ENCODE data around the gene NRXN2.
"Not testable (repeated sequence)": the region's sequence is repeated elsewhere in the genome, so short reads cannot be mapped to it uniquely, and the experiment has no call there.

Gene NRXN2

DNA sequence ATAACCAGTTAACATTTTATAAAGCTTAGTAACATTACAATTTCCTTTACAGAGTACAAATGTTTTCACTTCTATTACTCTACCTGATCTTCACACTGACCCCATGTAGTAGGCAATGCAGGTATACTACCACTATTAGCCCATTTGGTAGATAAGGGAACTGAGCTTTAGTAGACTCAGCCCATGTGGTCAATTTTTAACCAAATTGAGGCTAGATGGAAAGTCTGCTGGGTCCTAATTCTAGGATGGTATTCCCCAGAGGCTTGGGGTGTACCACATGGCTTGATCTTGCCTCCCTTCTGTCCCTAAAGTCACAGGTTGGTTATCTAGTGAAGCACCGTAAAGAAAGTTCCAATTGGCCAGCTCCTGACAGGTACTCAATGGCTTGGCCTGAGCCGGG lies 48.2 kb downstream of the NRXN2 start:
- no peak for DNase-seq (ENCODE audit: low read depth)

DNA sequence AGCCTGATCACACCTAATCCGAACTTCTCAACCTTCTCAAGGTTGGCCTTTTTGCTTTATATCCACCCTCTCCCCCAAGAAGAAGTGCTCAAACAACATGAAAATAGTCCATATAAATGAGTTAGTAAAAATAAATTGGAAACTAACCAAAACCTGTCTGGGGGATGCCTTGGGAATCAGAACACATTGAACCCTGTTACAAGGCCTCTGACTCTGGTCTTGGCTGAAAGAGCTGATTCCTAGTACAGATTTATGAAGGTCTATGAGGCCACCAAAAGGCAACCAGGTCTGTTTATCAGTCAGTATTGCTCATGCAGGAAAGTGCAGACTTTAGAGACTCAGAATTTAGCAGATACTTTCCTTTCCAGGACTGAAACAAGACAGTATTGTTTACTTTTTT lies 49.7 kb downstream of the NRXN2 start:
- no peak for DNase-seq (ENCODE audit: low read depth)

DNA sequence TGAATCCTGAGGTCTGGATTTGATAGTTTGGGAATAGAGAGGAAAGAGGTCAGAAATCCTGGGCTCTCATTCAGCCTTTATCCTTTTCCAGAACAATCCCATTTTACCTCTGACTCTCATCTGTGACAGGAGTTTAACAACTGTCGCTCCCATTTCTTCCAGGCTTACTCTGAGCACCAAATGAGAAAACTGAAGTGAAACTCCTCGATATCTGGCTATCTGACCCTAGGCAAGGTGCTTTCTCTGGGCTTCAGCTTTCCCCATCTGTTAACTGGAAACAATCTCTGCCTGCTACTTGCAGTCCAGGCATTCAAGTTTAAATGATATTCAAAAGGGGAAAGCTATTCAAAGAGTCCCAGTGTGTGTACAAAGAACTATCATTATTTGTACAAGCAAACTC lies 50.1 kb downstream of the NRXN2 start:
- no peak for DNase-seq (ENCODE audit: low read depth)

DNA sequence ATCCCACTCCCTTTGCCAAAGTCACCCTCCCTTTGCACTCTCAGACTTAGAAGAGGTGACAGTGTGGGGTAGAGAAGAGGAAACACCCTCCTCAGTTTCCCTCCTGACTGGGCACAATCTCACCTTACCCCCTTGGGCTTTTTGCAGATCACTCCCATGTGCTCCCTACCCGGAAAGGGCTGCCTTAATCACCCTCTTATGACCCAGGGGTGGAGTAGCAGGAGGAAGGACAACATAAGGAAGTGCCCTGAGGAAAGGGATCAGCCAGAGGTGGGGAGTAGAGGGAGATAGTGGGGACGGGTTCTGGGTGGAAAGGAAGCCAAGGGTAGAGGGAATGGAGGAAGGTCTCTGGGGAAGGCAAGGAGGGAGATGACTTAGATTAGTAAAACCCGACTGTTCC lies 52.0 kb downstream of the NRXN2 start:
- DNase-seq (ENCODE audit: low read depth), result no peak

DNA sequence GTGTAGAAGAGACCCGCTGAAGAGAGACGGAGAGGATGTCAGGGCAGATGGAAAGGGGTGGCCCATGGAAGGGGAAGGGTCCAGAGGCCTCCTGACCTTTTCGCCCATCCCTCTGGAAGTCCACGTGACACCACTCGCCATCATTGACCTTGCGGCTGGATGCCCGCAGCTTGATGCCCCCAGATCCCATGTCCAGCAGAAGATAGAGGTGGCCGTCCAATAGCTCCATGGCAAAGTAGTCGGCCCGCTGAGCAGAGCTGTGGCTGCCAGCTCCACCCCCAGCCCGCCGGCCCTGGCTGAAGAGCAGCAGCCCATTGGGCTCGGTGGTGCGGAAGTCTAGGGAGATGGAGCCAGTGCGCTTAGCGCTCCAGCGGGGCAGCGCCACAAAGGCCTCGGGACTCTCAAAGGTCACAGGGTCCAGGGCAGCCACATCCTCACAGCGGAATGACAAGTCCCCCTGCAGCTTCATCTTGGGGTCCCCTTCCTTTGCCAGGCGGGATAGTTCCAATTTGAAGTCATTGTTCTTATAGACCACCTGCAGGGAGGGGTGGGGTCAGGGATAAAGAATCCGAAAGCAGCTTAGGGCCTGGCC lies 55.7 kb downstream of the NRXN2 start:
- DNase-seq (ENCODE audit: low read depth), result no peak

DNA sequence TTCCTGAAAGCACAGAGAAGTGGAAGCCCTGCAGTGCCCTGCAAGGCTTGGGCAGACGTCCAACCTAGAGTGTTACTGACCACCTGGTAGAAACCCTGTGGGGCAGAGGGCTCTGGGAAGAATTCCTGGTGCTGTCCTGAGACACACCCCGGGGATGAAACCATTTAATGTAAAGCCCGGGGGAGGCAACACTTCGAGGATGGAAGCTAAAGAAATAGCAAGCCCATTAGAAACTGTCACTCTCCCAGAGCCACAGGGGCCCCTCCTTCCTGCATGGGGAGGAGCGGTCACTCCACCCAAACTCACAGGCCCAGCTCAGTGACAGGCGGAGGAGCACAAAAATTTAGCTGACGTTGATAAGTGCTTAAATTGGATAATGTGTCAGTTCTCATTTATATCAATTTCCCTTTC lies 57.6 kb downstream of the NRXN2 start:
- no peak for DNase-seq (ENCODE audit: low read depth)

DNA sequence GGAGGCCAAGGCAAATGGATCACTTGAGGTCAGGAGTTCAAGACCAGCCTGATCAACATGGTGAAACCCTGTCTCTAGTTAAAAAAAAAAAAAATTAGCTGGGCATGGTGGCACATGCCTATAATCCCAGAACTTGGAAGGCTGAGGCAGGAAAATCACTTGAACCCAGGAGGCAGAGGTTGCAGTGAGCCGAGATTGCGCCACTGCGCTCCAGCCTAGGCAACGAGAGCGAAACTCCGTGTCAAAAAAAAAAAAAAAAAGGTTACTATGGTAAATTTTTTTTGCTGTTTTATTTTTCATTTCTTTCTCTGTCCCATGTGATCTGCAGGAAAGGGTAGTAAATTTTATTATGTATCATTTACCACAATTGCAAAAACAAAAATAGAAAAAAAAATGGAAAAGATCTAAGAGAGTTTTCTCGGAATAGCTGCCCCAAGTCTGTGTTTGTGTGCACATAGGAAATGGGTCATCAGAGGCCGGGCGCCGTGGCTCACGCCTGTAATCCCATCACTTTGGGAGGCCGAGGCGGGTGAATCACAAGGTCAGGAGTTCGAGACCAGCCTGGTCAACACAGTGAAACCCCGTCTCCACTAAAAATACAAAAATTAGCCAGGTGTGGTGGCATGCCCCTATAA lies 58.6 kb downstream of the NRXN2 start:
- DNase-seq (ENCODE audit: low read depth), result not testable (repeated sequence)

DNA sequence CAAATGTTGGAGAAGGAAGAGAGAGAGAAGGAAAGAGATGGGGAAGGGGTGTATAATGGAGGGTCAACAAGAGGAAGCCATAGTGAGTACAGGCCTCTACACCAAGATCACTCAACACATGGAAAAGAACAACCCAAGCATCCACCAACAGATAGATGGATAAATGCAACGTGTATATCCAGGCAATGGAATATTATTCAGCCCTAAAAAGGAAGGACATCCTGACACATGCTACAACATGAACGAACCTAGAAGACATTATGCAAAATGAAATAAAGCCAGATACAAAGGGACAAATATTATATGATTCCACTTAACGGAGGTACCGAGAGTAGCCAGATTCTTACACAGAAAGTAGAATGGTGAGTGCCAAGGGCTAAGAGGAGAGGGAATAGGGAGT lies 59.3 kb downstream of the NRXN2 start:
- DNase-seq (ENCODE audit: low read depth), result no peak

DNA sequence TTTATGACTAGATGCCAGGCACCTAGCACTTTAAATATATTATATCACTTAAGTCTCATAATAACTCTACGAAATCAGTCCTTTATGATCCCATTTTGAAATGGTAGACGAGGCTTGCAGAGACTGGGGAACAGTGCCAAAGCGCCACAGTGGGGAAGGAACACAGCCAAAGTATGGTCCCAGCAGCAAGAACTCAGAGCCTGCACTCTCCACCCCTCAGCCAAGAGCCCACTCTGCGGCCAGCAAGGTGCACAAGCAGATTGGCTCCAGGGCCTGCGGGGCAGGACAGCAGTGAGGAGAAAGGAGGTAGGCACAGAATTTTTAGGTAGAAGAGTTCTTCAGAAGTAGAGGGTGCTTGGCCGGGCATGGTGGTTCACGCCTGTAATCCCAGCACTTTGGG lies 61.4 kb downstream of the NRXN2 start:
- no peak for DNase-seq (ENCODE audit: low read depth)

DNA sequence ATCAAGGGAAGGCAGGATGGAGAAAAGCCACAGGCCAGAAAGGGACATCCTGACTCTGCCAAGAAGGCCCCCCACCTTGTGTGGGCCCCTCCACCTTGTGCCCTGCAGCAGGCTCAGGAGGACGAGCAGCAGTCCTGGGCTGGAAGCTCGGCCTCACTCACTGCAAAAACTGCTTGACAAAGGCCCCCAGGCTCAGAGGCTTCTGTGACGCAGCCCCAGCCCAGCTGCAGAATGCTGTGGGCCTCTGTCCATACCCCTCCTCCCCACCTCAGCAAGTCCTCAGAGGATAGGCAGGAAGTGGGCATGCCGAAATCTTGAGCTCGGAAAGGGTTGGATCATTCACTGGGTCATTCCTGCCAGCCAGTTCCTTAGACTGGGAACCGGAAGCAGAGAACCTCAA lies 61.9 kb downstream of the NRXN2 start:
- no peak for DNase-seq (ENCODE audit: low read depth)

DNA sequence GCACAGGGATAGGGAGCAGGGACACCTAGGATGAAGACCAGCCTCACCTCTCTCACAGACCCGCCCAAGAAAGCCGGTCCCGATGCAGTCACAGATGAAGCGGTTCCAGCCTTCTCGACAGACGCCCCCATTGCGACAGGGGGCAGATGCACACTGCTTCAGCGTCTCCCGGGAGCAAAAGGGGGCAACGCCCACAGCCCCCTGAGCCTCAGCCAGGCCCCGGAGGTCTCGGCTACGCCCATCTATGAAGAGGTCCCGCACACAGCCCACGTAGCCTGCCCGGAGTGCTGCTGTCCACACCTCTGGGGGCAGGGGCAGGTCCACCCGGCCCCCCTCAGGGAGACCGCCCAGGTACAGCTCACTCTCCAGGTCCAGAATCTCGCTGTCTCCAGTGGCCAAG lies 62.3 kb downstream of the NRXN2 start:
- DNase-seq (ENCODE audit: low read depth), result no peak

DNA sequence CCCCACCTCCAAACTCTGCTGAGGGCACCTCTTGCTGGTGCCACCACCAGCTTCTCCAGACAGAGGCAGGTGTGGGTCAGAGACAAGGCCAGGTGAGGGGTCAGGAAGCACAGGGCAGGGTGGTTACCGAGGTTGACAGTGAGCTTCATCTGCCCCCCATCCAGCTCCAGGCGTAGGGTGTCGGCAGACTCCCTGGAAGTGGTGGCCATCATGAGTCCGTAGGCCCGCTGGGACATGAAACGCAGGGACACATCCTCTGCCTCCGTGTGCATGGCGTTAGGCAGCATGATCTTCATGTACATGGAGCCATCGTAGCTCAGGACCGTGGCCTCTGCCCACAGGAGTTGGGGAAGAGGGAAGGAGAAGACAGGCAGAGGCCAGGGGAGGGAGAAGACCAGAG lies 62.8 kb downstream of the NRXN2 start:
- no peak for DNase-seq (ENCODE audit: low read depth)

DNA sequence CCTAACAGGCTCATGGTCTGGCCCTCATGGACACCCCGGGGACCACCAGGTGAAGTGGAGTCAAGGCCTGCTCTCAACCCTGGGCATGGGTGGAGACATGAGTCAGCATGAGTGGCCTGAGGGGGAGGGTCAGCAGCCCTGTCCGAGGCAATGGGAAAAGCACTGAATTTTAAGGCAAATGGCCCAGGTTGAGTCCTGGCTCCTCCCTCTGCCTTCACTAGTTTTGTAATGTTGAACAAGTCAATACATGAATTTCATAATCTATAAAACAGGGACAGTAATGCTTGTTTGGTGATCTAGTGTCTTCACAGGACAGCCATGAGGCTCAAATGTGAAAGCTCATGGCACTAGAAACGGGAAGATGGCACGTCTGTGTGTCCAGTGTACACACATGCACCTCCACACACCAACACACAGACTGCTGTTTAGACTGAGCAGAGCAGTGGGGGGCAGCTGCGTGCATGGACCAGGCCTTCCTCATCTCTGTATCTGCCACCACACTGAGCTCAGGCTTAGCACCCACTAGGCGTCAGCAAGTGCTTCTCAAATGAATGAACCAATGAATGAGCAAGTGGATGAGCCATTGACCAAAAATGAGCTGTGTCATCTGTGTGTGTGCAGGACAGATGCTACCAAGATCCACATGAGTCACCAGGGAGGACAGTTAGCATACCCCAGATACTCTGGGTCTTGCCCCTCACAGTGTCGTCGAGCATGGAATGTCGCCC lies 63.4 kb downstream of the NRXN2 start:
- DNase-seq (ENCODE audit: low read depth), result no peak

DNA sequence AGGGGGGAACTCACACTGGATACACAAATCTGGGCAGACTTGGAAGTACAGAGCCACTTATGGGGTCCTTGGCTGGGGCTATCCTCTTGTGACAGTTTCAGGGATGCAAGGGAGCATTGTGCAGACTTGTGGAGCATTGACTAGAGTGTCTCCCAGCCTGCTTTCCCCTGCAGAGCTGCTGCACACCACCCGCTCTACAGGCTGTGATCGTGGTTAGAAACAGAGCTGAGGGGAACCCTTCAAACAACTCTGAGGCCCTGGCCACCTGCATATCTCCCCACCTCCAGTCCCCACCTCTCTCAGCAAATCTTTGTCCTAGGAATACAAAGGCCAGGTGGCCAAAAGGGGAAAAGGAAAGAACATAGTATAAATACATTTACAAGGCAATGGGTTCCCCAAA lies 64.7 kb downstream of the NRXN2 start:
- DNase-seq (ENCODE audit: low read depth), result no peak

DNA sequence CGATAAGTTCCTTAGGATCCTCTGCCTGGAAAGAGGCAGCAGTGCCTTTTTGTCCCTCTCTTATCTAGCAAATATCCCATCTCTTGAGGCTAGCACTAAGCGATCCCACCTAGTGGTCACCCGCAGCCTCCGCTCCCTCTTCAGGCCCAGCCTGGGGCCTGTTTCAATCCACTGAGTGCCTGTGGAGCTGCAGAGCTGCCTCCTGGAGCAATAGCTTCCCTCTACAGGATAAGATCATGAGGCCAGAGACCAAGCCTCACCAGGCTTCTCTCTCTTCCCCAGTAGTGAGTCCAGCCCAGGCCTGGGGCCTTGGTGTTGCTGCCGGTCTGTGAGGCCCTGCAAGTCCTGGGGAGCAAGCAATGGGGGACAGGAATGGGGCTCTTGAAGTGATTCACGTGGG lies 66.1 kb downstream of the NRXN2 start:
- DNase-seq (ENCODE audit: low read depth), result no peak

DNA sequence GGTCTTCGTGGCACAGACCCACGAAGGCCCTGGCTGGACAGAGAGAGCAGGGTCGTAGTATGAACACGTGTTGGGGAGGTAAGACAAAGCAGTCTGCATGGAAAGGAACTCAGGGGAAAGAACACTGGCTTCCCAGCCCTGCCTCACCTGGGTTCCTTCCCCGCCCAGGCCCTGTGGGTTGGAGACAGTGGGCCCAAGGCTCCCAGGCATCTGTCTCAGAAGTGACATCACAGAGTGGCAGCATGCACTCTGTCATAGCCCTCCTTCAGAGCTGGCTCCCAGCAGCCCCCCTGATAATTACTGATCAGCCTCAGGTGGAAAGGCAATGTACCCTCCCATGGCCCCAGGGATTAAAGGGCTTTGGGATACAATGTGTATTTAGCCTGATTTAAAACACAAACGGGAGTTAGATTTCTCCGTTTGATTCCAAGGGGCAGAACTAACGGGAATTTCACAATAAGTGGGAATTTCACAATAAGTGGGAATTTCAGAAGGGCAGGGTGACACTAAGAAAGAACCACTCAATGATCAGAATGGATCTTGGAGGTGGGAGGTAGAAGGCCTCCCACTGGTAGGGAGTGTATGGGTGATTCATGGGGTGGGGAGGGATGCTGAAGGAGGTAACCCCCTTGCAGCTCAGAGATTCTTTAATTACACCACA lies 66.9 kb downstream of the NRXN2 start:
- DNase-seq (ENCODE audit: low read depth), result no peak

DNA sequence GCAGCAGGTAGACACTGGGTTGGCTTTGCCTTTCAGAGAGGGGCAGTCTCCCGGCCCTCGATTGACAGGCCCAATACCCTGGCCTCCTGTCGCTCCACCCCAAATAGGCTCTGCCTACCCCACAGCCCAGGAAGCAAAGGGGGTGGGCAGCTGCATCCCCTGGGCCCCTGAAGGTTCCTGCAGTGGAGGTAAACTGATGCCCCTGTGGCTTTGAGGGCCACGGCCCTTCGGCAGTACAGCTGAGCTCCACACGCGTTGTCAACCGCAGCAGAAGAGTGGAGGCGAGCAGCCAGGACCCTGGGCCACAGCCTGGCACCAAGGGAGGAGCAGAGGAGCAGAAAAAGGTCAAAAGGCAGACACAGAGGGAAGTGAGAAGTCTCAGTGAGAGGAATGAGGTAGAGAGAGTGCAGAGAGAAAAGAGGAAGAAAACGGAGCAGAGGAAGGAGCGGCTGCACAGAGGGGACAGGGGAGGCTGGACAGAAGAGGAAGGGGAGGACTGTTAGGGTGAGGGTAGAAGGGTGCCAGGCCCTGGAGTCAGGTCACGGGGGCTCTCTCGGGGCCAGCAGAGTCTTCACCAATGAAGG lies 67.9 kb downstream of the NRXN2 start:
- DNase-seq (ENCODE audit: low read depth), result no peak

DNA sequence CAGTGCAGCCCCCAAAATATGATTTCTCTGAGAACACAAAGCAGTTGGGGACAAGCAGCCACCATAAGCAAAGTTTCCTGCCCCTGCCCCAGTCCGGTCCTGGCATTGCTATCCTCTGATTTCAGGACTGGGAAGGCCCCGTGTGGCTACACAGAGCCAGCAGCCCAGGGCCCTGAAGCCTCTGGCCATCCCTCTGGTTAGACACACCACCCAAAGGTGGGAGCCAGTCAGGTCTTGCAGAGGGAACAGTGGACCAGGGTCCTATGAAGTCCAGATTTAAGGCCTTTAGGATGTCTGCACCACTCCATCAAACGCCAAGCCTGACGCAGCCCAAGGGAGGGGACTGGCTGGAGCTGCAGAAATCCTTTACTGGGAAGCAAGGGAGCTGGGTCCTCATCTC lies 68.6 kb downstream of the NRXN2 start:
- DNase-seq (ENCODE audit: low read depth), result no peak

DNA sequence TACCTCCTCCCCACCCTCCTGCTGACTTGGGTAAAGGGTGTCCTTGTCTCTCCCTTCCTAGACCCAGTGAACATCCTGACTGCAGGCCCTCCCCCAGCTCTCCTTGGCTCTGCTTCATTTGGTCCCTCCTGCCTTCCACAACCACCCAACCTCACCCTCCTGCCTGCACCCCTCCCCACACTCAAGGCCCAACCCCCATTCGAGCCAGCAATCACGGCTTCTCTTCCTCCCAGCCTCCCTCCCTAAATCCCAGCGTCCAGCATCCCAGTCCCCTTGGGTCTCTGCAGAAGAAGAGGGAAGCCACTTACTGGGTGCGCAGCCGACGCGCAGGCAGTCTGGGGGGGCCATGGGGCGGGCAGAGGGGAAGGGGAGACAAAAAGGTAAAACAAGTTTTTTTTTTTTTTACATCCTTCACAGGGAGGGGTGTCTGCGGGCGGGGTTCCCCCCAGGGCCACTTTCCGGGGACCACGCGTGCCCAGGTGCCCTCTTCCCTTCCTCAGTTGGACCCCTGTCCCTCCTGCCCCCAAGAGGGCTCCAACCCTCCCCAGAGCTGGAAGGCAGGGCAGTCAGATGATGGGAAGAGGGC lies 69.5 kb downstream of the NRXN2 start:
- DNase-seq (ENCODE audit: low read depth), result no peak

DNA sequence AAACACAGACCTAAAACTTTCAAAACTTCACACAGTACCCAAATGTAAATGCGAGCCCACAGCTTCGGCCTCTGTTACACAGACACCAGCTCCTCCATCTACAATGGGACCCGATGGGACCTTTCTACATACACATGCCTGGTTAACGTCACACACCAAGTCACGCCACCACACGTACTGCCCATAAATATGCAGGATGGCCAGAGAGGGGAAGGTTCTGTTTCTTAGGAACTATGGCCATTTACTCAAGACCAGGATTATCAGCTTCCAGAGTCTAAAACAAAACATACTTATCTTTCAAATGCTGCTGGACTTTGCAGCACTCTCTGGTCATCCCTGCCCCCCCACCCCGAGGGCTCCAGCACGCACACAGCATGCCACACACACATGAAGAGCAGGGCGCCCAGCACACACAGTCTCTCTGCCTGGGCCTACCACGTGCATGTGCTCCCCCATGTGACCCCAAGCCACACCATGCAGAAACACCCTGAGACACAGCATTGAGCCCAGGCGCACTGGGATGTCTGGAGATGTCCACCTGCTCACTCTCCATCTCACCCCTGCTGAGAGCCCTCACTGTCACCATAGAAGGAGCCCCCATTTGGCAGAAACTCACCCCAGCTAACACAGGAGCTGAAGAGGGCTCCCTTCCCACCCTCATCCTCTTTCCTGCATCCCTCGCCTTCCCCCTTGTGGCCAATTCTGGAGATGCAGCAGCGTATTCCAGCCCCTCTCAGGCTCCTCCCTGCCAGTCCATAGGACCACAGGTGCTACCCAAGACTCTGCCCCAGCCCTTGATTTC lies 70.2 kb downstream of the NRXN2 start:
- DNase-seq (ENCODE audit: low read depth), result peak; percentile 71

DNA sequence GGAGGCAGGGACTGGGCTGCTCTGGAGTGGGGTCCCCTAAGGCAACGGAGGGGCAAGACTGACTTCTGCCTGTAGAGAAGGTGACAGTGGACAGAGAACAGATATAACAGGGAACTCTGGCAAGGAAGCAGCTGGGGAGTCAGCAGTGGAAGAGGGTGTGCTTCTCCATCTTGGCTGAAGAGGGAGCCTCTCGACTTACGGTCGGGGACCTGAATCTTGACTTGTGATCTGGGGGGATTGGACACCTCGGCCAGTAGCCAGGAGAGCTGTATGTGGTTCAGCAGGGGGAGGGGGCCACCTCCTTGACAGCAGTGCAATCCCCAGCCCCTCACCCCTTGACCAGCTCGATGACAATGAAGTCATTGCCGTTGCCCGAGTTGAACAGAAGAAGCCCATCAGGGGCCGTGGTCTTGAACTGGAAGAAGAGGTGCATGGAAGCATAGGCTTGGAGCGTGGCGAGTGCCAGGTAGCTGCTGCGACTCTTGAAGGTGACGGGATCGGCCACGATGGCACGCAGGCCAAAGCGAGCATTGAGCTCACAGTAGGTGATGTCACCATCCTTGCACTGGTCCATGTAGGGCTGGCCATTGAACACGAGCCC lies 72.0 kb downstream of the NRXN2 start:
- no peak for DNase-seq (ENCODE audit: low read depth)

All from activated T-cell treated with anti-CD3 and anti-CD28 coated beads for 48 hours (primary cell).